Eye (tissue), 1 donor: ENCODE results near the gene RASIP1.

Experiments
- DNase-seq: peaks from one replicate; pipeline ENCODE4 v3.0.0-alpha.2; 2015

Gene RASIP1

GRCh38 chr19:48752496-48753365, 12.3 kb upstream of the RASIP1 start, which contains the start of gene FUT1:
TSS of gene FUT1 (minus strand) at chr19:48752641. CDS start at chr19:48751281, 1,360 bp downstream.
- peak; percentile 75 for DNase-seq

GRCh38 chr19:48751845-48752495, 11.6 kb upstream of the RASIP1 start:
- DNase-seq = peak; percentile 44

DNA sequence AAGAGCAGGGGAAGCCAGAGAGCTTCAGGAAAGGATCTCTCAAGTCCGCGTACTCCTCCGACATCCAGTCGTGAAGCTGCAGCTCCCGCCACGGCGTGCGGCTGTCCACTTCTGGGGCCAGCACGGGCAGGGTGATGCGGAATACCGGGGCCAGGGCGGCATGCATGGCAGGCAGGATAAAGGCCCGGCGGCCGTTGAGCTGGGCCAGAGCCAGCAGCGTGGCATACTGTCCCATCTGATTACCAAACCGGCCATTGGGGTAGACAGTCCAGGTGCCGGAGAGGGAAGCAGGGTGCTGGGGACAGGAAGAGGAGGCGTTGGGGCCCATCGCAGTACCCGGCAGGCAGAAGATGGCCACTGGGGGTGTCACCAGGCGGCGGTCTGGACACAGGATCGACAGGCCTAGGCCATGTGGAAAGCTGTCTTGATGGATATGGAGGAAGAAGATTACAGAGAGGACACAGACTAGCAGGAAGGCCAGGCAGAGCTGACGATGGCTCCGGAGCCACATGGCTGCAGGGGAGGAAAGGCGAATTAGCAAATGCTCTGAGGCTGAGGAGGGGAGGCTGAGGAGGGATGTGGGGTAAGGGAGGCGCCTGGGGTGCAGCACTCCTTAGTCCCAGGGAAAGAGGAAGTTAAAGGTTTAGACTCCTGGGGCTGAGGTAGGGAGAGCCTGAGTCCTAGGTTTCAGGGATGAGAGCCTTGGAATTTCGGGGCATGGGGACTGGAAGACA, 10.5 kb upstream of the RASIP1 start:
- no peak for DNase-seq

- DNase-seq = no peak
Measured at GRCh38 chr19:48750351-48750750, 9.9 kb upstream of the RASIP1 start.

DNA sequence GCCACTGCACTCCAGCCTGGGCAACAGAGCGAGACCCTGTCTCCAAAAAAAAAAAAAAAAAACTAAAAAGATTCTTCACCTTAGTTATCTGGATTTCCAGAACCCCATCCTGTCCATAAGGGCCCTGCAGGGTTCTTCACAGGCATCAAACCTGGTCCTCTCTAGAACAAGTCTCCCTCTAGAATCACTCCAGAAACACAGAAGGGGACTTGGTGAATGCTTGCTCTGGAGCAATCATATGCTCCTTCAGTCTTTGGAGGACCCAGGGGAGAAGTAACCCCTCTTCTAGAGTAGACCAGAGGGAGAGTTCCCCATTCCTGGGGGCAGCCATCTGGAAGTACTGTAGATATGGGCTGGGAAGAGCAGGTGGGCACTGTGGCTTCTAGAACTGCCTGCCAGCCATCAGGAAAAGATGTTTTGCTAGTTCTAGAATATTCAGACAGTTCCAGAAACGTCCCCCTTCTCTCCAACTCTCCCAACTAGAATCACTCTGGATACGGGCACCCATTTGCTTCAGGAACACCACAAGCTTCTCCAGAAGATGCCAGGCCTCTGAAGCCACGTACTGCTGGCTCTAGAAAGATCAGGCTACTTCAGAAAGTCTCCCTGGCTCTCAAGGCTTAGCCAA, 9.3 kb upstream of the RASIP1 start:
- no peak for DNase-seq

DNA sequence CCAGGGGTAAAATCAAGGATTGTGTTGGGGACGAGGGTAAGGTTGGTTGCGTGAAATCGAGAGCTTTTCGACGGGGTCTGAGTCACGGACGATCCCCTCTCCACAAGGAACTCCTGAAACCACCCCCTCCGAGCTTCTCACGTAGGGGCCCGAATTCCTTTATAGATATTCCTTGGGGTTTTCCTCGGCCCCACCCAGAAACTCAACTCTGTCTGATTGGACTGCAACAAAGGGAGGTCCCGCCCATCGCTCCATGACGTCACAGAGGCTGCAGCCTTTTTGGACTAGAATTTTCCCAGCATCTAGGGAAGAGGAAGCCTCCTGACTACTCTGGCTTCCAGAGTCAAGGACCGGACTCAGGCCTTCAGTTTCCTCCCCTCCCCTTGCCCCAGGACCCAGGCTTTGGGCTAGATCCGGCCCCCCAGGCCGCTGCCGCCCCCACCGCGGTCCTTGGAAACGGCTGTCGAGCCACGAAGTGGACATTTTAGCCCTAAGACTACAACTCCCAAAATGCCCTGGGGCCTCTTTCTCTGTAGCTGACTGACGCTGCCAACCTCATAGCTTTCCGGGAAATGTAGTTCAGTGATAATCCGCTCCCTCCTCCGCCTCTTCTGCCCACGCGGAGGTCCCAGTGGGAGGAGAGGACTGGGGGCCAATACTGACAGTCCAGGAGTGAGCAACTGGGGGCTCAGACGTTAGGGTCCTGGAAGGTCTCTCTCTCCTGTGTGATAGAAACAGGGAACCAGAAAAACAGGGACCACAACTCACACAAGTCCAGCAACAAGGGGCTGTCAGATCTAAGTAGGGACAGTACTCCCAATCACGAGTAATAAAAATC, 6.5 kb upstream of the RASIP1 start, which contains the start of gene IZUMO1:
TSS of gene IZUMO1 (minus strand) at position 172 of the 838 bp plus-strand sequence. CDS start 1,050 bp downstream, outside the sequence.
- peak; percentile 96 for DNase-seq

DNA sequence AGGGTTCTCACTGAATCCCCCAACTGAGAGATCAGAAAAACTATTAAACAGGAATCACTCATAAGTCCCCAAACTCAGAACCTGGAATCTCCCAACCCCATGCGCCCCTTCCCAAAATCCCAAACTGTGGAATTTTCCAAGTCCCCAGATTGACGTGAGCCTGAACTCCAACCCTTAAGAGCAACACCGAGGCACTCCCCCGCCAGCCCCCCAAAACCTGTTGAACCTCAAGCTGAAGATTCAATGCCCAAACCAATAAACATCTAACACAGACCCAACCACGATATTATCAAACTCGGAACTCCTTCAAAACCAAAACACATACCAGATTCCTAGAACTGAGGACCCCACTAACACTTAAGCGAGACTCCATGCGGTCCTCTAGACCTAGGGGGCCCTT, 5.7 kb upstream of the RASIP1 start:
- no peak for DNase-seq

DNA sequence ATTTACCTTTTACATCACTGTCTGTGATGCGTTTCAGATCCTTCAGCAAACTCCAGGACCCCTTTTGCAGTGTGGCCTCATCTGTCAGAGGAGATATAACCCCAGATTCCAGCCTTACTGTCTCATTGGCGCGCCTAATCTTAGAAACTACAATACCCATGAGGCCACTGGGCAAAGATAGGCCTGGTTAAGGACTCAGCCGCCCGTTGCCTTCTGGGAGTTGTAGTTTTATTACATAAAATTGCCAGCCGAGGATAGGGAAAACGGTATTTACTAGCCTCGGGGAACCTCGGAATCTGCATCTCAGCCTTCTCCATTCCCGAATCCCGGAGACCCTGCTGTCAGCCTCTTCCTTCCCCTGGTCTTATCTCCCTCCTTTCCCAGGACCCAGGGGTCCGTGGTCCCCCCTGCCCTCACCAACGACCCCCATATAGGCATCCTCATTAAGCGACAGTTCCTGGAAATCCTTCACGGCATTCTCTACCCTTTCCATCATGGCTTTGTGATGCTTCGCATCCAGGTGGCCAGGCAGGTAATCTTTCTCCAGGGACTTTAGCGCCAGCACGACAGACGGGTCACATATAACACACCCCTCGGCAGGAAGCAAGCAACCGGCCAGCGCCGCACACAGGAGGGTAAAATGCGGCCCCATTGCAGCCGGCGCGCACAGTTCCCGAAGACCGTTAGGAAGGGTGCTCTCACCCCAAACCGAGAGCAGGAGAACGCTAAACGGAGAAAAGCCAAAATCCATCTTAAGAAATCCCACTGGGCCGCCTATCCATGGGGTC, 5.0 kb upstream of the RASIP1 start:
- DNase-seq = peak; percentile 88

DNA sequence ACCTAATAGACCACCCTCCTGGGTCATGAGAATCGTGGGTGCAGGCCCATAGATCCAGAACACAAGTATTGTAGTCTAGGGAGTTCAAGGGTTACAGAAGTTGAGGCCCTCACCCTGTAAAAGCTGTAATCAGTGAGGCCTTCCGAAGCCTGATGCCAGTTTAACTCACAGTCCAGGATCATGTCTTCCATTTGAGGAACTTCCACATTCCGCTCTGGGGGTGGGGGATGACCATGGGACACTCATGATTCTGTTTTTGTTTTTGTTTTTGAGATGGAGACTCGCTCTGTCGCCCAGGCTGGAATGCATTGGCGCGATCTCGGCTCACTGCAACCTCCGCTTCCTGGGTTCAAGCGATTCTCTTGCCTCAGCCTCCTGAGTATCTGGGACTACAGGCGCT, 1.7 kb upstream of the RASIP1 start:
- DNase-seq = no peak

DNA sequence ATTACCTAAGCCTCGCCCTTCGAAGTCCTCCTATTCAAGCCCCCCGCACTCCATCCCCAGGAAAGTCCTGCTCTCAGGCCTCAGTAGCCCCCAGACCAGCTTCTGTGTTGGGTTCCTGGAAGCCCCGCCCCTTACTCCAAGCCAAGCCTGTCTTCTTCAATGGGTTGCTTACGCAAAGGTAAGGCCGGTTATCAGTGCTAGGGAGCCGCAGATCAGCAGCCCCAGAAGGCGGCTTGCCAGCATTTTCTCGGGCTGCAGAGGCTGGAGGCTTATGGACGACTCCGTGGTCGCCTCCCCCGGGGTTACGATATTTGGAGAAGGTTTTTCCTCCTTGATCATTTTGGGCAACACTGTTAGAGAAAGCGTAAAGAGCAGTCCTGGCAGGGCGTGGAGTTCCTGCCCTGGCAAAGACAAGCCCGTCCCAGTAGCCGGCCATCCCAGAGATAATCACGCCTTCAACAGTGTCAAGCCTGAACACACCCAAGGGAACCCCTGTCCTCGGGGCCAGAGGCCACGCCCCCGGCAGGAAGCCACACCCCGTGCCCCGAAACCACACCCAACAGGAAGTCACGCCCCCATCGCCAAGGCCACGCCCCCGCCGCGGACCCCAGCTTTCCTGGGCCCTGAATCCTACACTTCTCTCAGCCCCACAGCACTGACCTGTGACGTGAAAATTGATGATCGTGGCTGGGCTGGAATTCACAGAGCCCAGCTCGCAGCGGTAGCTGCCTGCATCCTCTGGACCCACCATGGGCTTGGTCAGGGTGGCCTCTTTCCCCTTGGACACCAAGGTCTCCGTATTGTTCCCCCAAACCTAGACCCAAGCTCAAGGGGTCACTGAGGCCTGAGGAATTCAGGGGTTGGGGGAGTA, 954 bp upstream of the RASIP1 start:
- DNase-seq = peak; percentile 35

DNA sequence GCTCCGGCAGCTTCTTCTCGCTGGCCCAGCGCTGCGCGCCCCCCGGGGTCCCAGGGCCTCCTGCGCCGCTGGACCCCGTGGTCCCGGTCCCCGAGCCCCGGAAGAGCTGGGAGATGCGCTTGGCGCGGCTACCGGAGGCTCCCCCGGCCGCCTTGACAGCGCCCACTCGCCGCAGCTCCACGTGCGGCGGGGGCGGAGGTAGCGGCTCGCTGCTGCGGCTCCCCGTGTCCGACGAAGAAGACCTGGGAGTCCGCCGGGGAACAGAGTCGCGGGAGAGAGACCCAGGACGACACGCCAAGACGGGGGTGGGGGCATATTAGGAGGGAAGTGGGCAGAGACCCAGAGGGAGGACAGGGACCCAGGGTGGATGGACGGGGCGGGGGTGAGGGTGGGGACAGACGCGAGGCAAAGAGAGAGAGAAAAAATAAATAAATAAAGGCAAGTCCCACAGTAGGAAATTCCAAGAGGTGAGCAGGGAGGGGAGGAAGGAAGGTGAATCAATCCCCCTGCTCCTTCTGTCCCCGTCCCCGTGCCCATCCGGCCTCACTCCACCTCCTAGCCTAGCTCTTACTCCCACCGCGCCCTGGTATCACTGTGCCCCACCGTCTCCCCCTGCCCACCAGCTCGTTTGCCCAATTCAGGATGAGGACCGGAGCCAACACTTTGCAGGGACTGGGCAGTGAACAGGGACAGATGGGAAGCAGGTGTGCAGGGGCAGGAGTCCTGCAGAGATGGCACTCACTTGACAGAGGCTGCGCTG, 826 bp downstream of the RASIP1 start:
- DNase-seq = peak; percentile 59

GRCh38 chr19:48738557-48739403, 1.6 kb downstream of the RASIP1 start:
- DNase-seq = peak; percentile 94

GRCh38 chr19:48737360-48737998, 2.9 kb downstream of the RASIP1 start:
- DNase-seq = no peak

GRCh38 chr19:48735031-48735615, 5.3 kb downstream of the RASIP1 start:
- peak; percentile 78 for DNase-seq

- DNase-seq = no peak
Measured at GRCh38 chr19:48734625-48735024, 5.8 kb downstream of the RASIP1 start.

DNA sequence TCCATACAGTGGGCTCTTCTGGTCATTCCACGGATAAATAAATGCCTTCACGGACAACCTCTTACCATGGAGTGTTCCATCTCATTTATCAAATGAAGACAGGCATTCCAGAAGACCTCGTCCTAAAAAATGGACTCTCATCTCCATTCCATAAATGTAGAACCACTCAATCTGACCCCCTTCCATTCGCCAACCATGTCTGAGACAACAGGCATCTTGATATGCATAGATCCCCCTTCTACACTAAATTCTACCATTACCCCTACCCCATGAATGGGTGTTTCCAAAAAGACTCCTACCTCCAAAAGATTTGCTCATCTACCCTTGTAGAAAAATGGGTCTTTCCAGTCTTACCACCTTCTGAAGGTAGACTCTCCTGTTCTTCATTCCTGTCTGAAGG, 9.0 kb downstream of the RASIP1 start:
- DNase-seq = no peak
